WERI-Rb-1 (cell line): ENCODE results near the gene SH3RF1.

ENCODE experiments used
- DNase-seq: peaks from one replicate; pipeline ENCODE4 v3.0.0-alpha.2; 2020
- H3K27ac ChIP-seq: fragments of 250-450 bp; sonication (Bioruptor Pico); 2 replicates; pipeline ENCODE4 v1.5.1; 2020; ENCODE audit warnings: mild to moderate bottlenecking, moderate library complexity
- H3K27me3 ChIP-seq: fragments of 250-450 bp; sonication (Bioruptor Pico); 2 replicates; pipeline ENCODE4 v1.5.1; 2021; ENCODE audit warnings: mild to moderate bottlenecking, low read depth, moderate library complexity; ENCODE audit not compliant: insufficient read depth, severe bottlenecking
- H3K36me3 ChIP-seq: fragments of 250-450 bp; sonication (Bioruptor Pico); 2 replicates; pipeline ENCODE4 v1.5.1; 2020; ENCODE audit warnings: mild to moderate bottlenecking, moderate library complexity
- H3K4me3 ChIP-seq: 2 replicates; pipeline ENCODE4 v1.5.1; 2011; ENCODE audit warnings: low read depth, mild to moderate bottlenecking, control low read depth, low read length
- H3K9me3 ChIP-seq: fragments of 250-450 bp; sonication (Bioruptor Pico); 2 replicates; pipeline ENCODE4 v1.5.1; 2021; ENCODE audit warnings: mild to moderate bottlenecking, moderate library complexity; ENCODE audit not compliant: severe bottlenecking
- TF ChIP-seq, protein P1 (sequence below): IDR thresholded peaks from 2 replicates; pipeline ENCODE4 v1.5.1; 2011; ENCODE audit warnings: low read depth, mild to moderate bottlenecking, control low read depth, inconsistent platforms, low read length

SH3RF1 gene

GRCh38 chr4:169271692-169272007 is 894 bp upstream of the SH3RF1 start:
- TF ChIP-seq, protein P1, sequence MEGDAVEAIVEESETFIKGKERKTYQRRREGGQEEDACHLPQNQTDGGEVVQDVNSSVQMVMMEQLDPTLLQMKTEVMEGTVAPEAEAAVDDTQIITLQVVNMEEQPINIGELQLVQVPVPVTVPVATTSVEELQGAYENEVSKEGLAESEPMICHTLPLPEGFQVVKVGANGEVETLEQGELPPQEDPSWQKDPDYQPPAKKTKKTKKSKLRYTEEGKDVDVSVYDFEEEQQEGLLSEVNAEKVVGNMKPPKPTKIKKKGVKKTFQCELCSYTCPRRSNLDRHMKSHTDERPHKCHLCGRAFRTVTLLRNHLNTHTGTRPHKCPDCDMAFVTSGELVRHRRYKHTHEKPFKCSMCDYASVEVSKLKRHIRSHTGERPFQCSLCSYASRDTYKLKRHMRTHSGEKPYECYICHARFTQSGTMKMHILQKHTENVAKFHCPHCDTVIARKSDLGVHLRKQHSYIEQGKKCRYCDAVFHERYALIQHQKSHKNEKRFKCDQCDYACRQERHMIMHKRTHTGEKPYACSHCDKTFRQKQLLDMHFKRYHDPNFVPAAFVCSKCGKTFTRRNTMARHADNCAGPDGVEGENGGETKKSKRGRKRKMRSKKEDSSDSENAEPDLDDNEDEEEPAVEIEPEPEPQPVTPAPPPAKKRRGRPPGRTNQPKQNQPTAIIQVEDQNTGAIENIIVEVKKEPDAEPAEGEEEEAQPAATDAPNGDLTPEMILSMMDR, result no peak
- no peak overlapping the region for H3K27ac ChIP-seq

GRCh38 chr4:169269916-169270809 is 593 bp downstream of the SH3RF1 start:
- H3K9me3 ChIP-seq, result no peaks in the 10 kb centered on the region
- H3K27me3 ChIP-seq, result no peaks in the 10 kb centered on the region
- H3K4me3 ChIP-seq, result peak overlapping the region; percentile 55
- H3K36me3 ChIP-seq, result peaks cover 5% of the 10 kb centered on the region
- peak overlapping the region; percentile 80 for H3K27ac ChIP-seq
- DNase-seq, result peak; percentile 72
- TF ChIP-seq, protein P1, result peak; percentile 33

More at GRCh38 chr4:169271692-169272007, 894 bp upstream of the SH3RF1 start:
- Histone ChIP-seq H3K27me3 (no peaks in the 10 kb centered on the region), H3K9me3 (no peaks in the 10 kb centered on the region), H3K36me3 (no peaks in the 10 kb centered on the region; the same call in 1 of the 2 replicates), H3K4me3 (no peak overlapping the region)
- DNase-seq, result no peak

GRCh38 chr4:169268951-169269760 is 1.6 kb downstream of the SH3RF1 start:
- peak overlapping the region; percentile 55 for H3K4me3 ChIP-seq
- no peaks in the 10 kb centered on the region for H3K9me3 ChIP-seq
- no peak overlapping the region for H3K27ac ChIP-seq
- TF ChIP-seq, protein P1, result no peak
- no peak for DNase-seq
- H3K27me3 ChIP-seq, result no peaks in the 10 kb centered on the region
- H3K36me3 ChIP-seq, result peaks cover 7% of the 10 kb centered on the region

GRCh38 chr4:169267070-169267469 is 3.7 kb downstream of the SH3RF1 start:
- Histone ChIP-seq H3K36me3 (peaks cover 11% of the 10 kb centered on the region), H3K9me3 (no peaks in the 10 kb centered on the region), H3K4me3 (no peak overlapping the region), H3K27ac (no peak overlapping the region), H3K27me3 (no peaks in the 10 kb centered on the region)
- TF ChIP-seq, protein P1, result no peak
- no peak for DNase-seq

DNA sequence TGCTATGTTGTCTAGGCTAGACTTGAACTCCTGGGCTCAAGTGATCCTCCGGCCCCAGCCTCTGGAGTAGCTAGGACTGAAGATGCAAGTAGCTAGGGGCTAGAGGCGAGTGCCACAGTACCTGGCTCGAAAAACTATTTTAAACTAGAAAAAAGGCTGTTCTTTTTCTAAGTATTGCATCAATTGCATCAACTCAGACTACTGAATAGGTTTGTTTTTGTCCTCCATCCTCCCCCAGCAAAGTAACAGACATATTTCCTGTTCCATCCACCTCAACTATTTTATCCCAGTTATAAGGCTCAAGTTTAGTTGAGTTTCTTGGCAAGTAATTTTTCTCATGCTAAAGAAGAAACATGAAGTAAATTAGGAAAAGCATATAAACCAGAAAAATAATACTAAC is 4.1 kb downstream of the SH3RF1 start:
- Histone ChIP-seq H3K36me3 (peaks cover 11% of the 10 kb centered on the region), H3K27ac (no peak overlapping the region), H3K4me3 (no peak overlapping the region), H3K27me3 (no peaks in the 10 kb centered on the region), H3K9me3 (no peaks in the 10 kb centered on the region)
- TF ChIP-seq, protein P1, result no peak
- DNase-seq, result no peak
